Sigmoid colon (tissue), 7 donors: ENCODE data around the gene RASL11B. TPM values are rescaled to one million over a fixed set of nuclear protein-coding genes. Genes with fewer than 3 reads are reported as not detected.

Experiments
- DNase-seq: peaks from one replicate; pipeline ENCODE4 v3.0.0-alpha.2; 2019
- H3K27ac ChIP-seq, 4 donors: fragments of 200-600 bp; sonication (generic); one replicate each; pipeline ENCODE4 v1.5.1; 2016 to 2019; ENCODE audit warnings: mild to moderate bottlenecking in 1 of 4
- H3K27me3 ChIP-seq, 3 donors: fragments of 200-600 bp; sonication (generic); one replicate each; pipeline ENCODE4 v1.5.1; 2019; ENCODE audit warnings: mild to moderate bottlenecking in 1 of 3
- H3K36me3 ChIP-seq, 4 donors: fragments of 200-600 bp; sonication (generic); one replicate each; pipeline ENCODE4 v1.5.1; 2016 to 2019
- H3K4me1 ChIP-seq, 4 donors: fragments of 200-600 bp; sonication (generic); one replicate each; pipeline ENCODE4 v1.5.1; 2017 to 2019
- H3K4me3 ChIP-seq, 4 donors: fragments of 200-600 bp; sonication (generic); one replicate each; pipeline ENCODE4 v1.5.1; 2017 to 2019; ENCODE audit warnings: mild to moderate bottlenecking in 2 of 4, moderate library complexity in 1 of 4
- H3K9me3 ChIP-seq, 4 donors: fragments of 200-600 bp in 3 of 4; sonication (generic) in 3 of 4; one replicate each; pipeline versions ENCODE4 v1.5.1 to v1.6.1; 2013 to 2019
- CTCF ChIP-seq, 4 experiments: fragments of 450-650 bp in 3 of 4; fragments of 200-600 bp in 1 of 4; IDR thresholded peaks; one replicate each; pipeline ENCODE4 v1.5.1; 2016 to 2019; ENCODE audit warnings: antibody characterized with exemption in 4 of 4, mild to moderate bottlenecking in 3 of 4, moderate library complexity in 2 of 4
- EP300 ChIP-seq, 4 donors: sonication (generic); formaldehyde crosslinking; IDR thresholded peaks; one replicate each; pipeline ENCODE4 v1.6.1; 2017; ENCODE audit warnings: antibody characterized with exemption in 4 of 4
- POLR2A ChIP-seq, 2 donors: fragments of 450-650 bp; IDR thresholded peaks; one replicate each; pipeline ENCODE4 v1.6.1; 2016; ENCODE audit warnings: antibody characterized with exemption in 2 of 2, mild to moderate bottlenecking in 2 of 2, moderate library complexity in 2 of 2
- POLR2AphosphoS5 ChIP-seq, 4 donors: sonication (generic); formaldehyde crosslinking; IDR thresholded peaks; one replicate each; pipeline ENCODE4 v1.6.1; 2017; ENCODE audit warnings: antibody characterized with exemption in 4 of 4
- WGBS, 2 donors: extraction: QIAGEN DNeasy Blood & Tissue Kit; methylation state at CpG; one replicate each; pipeline ENCODE4 v1.1.7; 2013; 5-methylcytosine and 5-hydroxymethylcytosine counted together
- intact Hi-C: fragments of 100-400 bp; cut with DNase I; formaldehyde crosslinking; loops from one replicate; pipeline ENCODE4 v1.15.1; 2023
- polyA plus RNA-seq, 3 donors: library from polyadenylated mRNA; stranded (reverse); fragments of 200-250 nt; gene quantifications; one replicate each; pipeline ENCODE4 v1.2.3, GENCODE V29; 2013
- total RNA-seq, 4 donors: library from RNA; depleted of rRNA; stranded (reverse); fragments of >200 nt; gene quantifications; one replicate each; pipeline ENCODE4 v1.1.0, GENCODE V29; 2016
- donor health status: healthy with polysubstance abuse.
- donor health status: Bipolar disorder and iron deficiency.
- donor health status: healthy.

Gene RASL11B
- total and polyA plus RNA-seq, 7 donors = 0.36 to 2.2 (median 0.66) TPM; not detected in 2

- Histone ChIP-seq H3K4me3 (no peak overlapping the region), H3K36me3 (no peaks in the 10 kb centered on the region), H3K27ac (no peak overlapping the region), H3K27me3 (peaks cover 0 to 11% (median 6%) of the 10 kb centered on the region in 3 donors), H3K4me1 (peaks cover 0 to 43% (median 39%) of the 10 kb centered on the region in 4 donors), H3K9me3 (no peaks in the 10 kb centered on the region)
- DNase-seq = no peak
- 76 to 82% methylated on average over 5 of the region's 5 CpGs for WGBS, 2 donors
- TF ChIP-seq POLR2A (IDR thresholded peaks at IDR 0.05) (no peak), EP300 (IDR thresholded peaks at IDR 0.05) (no peak), CTCF (IDR thresholded peaks at IDR 0.05) (no peak), POLR2AphosphoS5 (IDR thresholded peaks at IDR 0.05) (no peak)
- intact Hi-C loops = loop anchor here (5.0 to 10.0 kb wide), 4 partner anchors 118 to 320 kb away; partner anchors contain the start of gene USP46
Observed at GRCh38 chr4:52864793-52865192, 2.7 kb downstream of the RASL11B start.

GRCh38 chr4:52865300-52865699 is 3.2 kb downstream of the RASL11B start:
- Histone ChIP-seq H3K4me1 (peaks cover 0 to 48% (median 43%) of the 10 kb centered on the region in 4 donors), H3K36me3 (no peaks in the 10 kb centered on the region), H3K9me3 (no peaks in the 10 kb centered on the region), H3K4me3 (no peak overlapping the region), H3K27ac (no peak overlapping the region), H3K27me3 (peaks cover 0 to 11% (median 6%) of the 10 kb centered on the region in 3 donors)
- intact Hi-C loops = loop anchor here (10.0 kb wide), 1 partner anchor 320 kb away; no protein-coding TSS in a partner anchor
- 93 to 94% methylated on average over 9 of the region's 9 CpGs for WGBS, 2 donors
- no peak for DNase-seq
- no peak for TF ChIP-seq POLR2A (IDR thresholded peaks at IDR 0.05)
- no peak for TF ChIP-seq EP300 (IDR thresholded peaks at IDR 0.05)
- TF ChIP-seq CTCF (IDR thresholded peaks at IDR 0.05) = no peak
- no peak for TF ChIP-seq POLR2AphosphoS5 (IDR thresholded peaks at IDR 0.05)

GRCh38 chr4:52866734-52867133 is 4.6 kb downstream of the RASL11B start:
- Histone ChIP-seq H3K36me3 (no peaks in the 10 kb centered on the region), H3K9me3 (no peaks in the 10 kb centered on the region), H3K4me1 (peaks cover 0 to 46% (median 38%) of the 10 kb centered on the region in 4 donors), H3K4me3 (no peak overlapping the region), H3K27ac (no peak overlapping the region), H3K27me3 (peaks cover 0 to 11% (median 6%) of the 10 kb centered on the region in 3 donors)
- 77 to 81% methylated on average over 4 of the region's 4 CpGs for WGBS, 2 donors
- intact Hi-C loops = loop anchor here (10.0 kb wide), 1 partner anchor 322 kb away; no protein-coding TSS in a partner anchor
- no peak for TF ChIP-seq POLR2AphosphoS5 (IDR thresholded peaks at IDR 0.05)
- no peak for TF ChIP-seq EP300 (IDR thresholded peaks at IDR 0.05)
- no peak for TF ChIP-seq CTCF (IDR thresholded peaks at IDR 0.05)
- TF ChIP-seq POLR2A (IDR thresholded peaks at IDR 0.05) = no peak
- DNase-seq = no peak

GRCh38 chr4:52867163-52867562 is 5.0 kb downstream of the RASL11B start:
- H3K36me3 ChIP-seq = no peaks in the 10 kb centered on the region
- no peak for TF ChIP-seq POLR2AphosphoS5 (IDR thresholded peaks at IDR 0.05)
- no peak for TF ChIP-seq CTCF (IDR thresholded peaks at IDR 0.05)
- TF ChIP-seq POLR2A (IDR thresholded peaks at IDR 0.05) = no peak
- no peak for TF ChIP-seq EP300 (IDR thresholded peaks at IDR 0.05)
- intact Hi-C loops = loop anchor here (10.0 kb wide), 1 partner anchor 322 kb away; no protein-coding TSS in a partner anchor
- H3K9me3 ChIP-seq = no peaks in the 10 kb centered on the region
- H3K27me3 ChIP-seq = peaks cover 0 to 11% (median 6%) of the 10 kb centered on the region in 3 donors
- no peak overlapping the region for H3K4me3 ChIP-seq
- no peak for DNase-seq
- H3K27ac ChIP-seq = no peak overlapping the region
- H3K4me1 ChIP-seq = peaks cover 0 to 46% (median 37%) of the 10 kb centered on the region in 4 donors
- WGBS, 2 donors = 97% methylated on average over 4 of the region's 4 CpGs
